Effector memory CD8-positive, alpha-beta T cell (primary cell): ENCODE results near the gene GLRA1.

Experiments used
- ATAC-seq: fragments of 150-1000 bp; cut with Tn5 transposase; replicated peaks from 2 replicates; pipeline ENCODE4 v1.10.0; 2021; ENCODE audit warnings: mild to moderate bottlenecking, moderate library complexity
- DNase-seq, 3 experiments: peaks; one replicate each; pipeline ENCODE4 v3.0.0; 2021
- H3K27ac Mint-ChIP-seq, 2 donors: one replicate each; pipeline ENCODE4 v1.8.0; 2022; ENCODE audit warnings: mild to moderate bottlenecking in 2 of 2, mixed read lengths in 2 of 2, moderate library complexity in 2 of 2
- H3K27me3 Mint-ChIP-seq, 2 donors: one replicate each; pipeline ENCODE4 v1.8.0; 2022; ENCODE audit warnings: mixed read lengths in 2 of 2
- H3K36me3 Mint-ChIP-seq: one replicate; pipeline ENCODE4 v1.8.0; 2022; ENCODE audit warnings: mild to moderate bottlenecking, moderate library complexity, mixed read lengths; ENCODE audit not compliant: insufficient read depth
- H3K4me1 Mint-ChIP-seq, 2 donors: one replicate each; pipeline ENCODE4 v1.8.0; 2022; ENCODE audit warnings: low read depth in 2 of 2, mixed read lengths in 2 of 2
- H3K4me3 Mint-ChIP-seq, 2 donors: one replicate each; pipeline ENCODE4 v1.8.0; 2022; ENCODE audit warnings: mild to moderate bottlenecking in 2 of 2, mixed read lengths in 2 of 2, moderate library complexity in 2 of 2
- H3K9me3 Mint-ChIP-seq, 2 donors: one replicate each; pipeline ENCODE4 v1.8.0; 2022; ENCODE audit warnings: mixed read lengths in 2 of 2

The GLRA1 gene

DNA sequence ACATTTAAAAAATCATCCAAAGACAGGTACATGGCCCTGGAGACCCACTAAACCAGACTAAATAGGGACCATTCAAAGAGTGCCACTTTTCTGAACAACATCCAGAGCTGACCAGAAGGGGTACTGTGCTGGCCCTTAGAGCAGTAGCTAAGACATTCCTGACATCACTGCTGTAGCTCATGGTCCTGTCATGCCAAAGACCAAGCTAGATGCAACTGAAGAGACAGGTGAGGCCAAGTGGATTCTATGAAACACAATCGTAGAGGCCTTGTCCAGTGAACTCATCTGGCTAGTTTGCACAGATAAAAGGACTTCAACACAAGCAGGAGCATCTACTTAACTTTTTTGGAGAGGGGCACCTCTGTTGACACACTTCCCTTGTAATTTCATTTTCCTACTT, 109.6 kb downstream of the GLRA1 start:
- H3K27me3 Mint-ChIP-seq: no peaks in the 10 kb centered on the region
- H3K36me3 Mint-ChIP-seq: peaks cover 31% of the 10 kb centered on the region

GRCh38 chr5:151812757-151813309, 111.8 kb downstream of the GLRA1 start:
- Mint-ChIP-seq H3K4me3 (no peak overlapping the region), H3K27me3 (no peaks in the 10 kb centered on the region), H3K9me3 (no peaks in the 10 kb centered on the region), H3K27ac (no peak overlapping the region), H3K36me3 (peaks cover 36% of the 10 kb centered on the region), H3K4me1 (peaks cover 2 to 7% of the 10 kb centered on the region in 2 donors)
- DNase-seq: no peak
- no peak for ATAC-seq

More for the DNA sequence above, 109.6 kb downstream of the GLRA1 start:
- no peaks in the 10 kb centered on the region for H3K9me3 Mint-ChIP-seq
- peak overlapping the region in 1 of 2 donors; percentile 52 for H3K27ac Mint-ChIP-seq
- no peak for ATAC-seq
- no peak overlapping the region for H3K4me3 Mint-ChIP-seq
- no peak for DNase-seq
- H3K4me1 Mint-ChIP-seq: peaks cover 2 to 3% of the 10 kb centered on the region in 2 donors

- H3K4me1 Mint-ChIP-seq: peaks cover 2 to 8% of the 10 kb centered on the region in 2 donors
- peaks cover 39% of the 10 kb centered on the region for H3K36me3 Mint-ChIP-seq
- no peaks in the 10 kb centered on the region for H3K27me3 Mint-ChIP-seq
- no peak overlapping the region for H3K27ac Mint-ChIP-seq
- no peak for ATAC-seq
- no peak for DNase-seq
- no peaks in the 10 kb centered on the region for H3K9me3 Mint-ChIP-seq
- H3K4me3 Mint-ChIP-seq: no peak overlapping the region
Measured at GRCh38 chr5:151811593-151812321, 112.9 kb downstream of the GLRA1 start.

DNA sequence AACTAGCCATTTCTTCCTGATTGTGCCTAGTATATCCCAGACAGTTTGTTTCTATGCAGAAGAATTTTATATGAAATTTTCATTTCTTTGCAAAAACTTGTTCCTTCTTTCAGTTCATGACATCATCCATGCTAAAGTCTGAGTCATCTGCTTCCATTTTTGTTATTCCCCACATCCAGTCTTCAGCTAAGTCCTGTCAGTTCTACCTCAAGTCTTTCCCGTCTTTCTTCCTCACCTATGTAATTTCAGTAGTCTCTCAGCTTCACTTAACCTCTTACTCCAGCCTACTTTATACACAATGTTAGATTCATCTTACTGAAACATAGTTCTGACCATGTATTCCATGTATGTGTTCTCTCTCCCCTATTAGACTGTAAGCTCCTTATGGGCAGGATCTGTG, 113.8 kb downstream of the GLRA1 start:
- Mint-ChIP-seq H3K27me3 (no peaks in the 10 kb centered on the region), H3K4me1 (peaks cover 2 to 8% of the 10 kb centered on the region in 2 donors), H3K4me3 (no peak overlapping the region), H3K9me3 (no peaks in the 10 kb centered on the region), H3K27ac (no peak overlapping the region), H3K36me3 (peaks cover 48% of the 10 kb centered on the region)
- ATAC-seq (no peak), DNase-seq (no peak)

DNA sequence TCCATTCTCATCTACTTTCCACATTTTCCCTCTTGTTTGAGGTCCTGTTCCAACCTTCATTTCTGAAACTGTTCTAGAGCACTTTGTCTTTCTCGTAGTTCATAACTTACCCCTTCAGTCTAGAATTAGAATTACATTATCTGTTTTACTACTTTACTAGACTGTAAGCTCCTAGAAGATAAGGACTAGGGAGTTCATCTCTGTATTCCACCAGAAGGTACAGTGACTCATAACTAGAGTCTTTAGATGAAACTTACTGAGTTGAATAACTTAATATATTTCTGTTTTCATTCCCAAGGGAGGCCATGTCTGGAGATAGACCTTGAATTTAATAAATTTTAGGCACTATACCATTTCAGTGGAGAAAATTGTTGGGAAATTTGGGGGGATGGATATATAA, 114.2 kb downstream of the GLRA1 start:
- peaks cover 2 to 12% of the 10 kb centered on the region in 2 donors for H3K4me1 Mint-ChIP-seq
- H3K27ac Mint-ChIP-seq: no peak overlapping the region
- H3K27me3 Mint-ChIP-seq: no peaks in the 10 kb centered on the region
- no peak for ATAC-seq
- H3K9me3 Mint-ChIP-seq: no peaks in the 10 kb centered on the region
- no peak overlapping the region for H3K4me3 Mint-ChIP-seq
- H3K36me3 Mint-ChIP-seq: peaks cover 52% of the 10 kb centered on the region
- no peak for DNase-seq

DNA sequence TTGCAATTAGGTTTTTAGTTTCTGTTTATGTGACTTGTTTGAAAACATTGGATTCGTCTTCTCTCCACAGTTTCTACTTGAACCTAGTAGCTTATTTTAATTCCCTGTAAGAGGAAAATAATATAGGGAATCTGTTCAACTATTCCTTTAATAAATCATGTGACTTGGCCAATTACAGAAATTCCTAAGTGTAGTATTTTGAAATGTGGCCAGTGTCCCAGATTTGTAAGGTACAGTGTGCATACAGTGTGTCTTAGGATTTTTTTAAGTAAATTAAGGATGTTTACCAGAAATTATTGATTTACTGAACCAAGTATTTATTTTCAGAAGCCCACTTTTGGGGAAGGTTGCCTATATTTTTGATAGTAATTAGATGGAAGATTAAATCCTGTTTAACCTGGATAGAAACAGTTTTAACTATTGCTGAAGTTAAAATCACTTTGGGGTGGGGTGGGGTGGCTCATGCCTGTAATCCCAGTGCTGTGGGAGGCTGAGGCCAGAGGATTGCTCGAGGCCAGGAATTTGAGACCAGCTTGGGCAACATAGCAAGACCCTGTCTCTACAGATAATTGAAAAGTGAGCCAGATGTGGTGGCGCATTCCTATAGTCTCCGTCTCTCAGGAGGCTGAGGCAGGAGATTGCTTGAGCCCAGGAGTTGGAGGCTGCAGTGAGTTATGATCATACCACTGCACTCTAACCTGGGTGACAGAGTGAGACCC, 116.0 kb downstream of the GLRA1 start:
- Mint-ChIP-seq H3K36me3 (peaks cover 61% of the 10 kb centered on the region), H3K4me1 (peaks cover 2 to 17% of the 10 kb centered on the region in 2 donors), H3K27me3 (no peaks in the 10 kb centered on the region), H3K9me3 (no peaks in the 10 kb centered on the region), H3K4me3 (no peak overlapping the region), H3K27ac (peak overlapping the region in 1 of 2 donors; percentile 80)
- no peak for ATAC-seq
- DNase-seq: no peak

DNA sequence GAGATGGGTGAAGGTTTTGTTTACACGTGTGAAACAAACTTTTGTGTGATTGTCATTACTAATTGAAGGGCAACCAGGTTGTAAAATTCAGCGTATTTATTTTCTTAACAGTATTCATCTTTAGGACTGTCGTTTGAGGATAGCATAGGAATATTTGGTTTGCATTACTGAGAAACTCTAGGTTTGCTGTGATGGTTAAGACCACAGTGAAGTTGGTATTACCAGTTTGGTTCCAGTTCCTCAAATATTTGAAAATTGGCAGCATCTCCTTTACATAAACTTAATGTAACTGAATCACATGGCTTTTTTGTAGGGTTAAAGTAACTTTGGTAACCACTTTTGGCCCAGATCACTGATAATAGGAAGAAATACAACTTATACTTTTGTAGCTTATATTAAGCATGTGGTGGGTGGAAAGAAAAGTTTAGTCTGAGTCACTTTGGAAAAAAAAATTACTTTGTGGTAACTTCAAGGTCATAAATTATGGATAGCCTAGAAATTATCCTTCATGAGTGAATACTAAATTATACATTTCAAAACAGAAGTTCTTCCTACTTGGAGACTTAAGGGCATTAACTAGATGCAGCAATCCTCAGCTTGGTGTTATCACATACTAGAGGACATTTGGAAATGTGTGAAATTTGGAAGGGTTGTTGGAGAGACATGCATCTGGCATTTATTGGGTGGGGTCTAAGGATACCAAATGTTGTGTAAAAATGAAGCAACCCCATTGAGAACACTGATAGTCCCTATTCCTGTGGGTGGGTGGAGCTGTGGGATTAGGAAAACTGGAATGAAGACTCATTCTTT, 119.0 kb downstream of the GLRA1 start:
- peaks cover 74% of the 10 kb centered on the region for H3K36me3 Mint-ChIP-seq
- H3K4me3 Mint-ChIP-seq: no peak overlapping the region
- H3K27ac Mint-ChIP-seq: peak overlapping the region in 1 of 2 donors; percentile 41
- H3K27me3 Mint-ChIP-seq: no peaks in the 10 kb centered on the region
- DNase-seq: no peak
- H3K4me1 Mint-ChIP-seq: peaks cover 0 to 17% of the 10 kb centered on the region in 2 donors
- H3K9me3 Mint-ChIP-seq: no peaks in the 10 kb centered on the region
- no peak for ATAC-seq

GRCh38 chr5:151800532-151800931, 124.1 kb downstream of the GLRA1 start:
- Mint-ChIP-seq H3K9me3 (no peaks in the 10 kb centered on the region), H3K36me3 (peaks cover 95% of the 10 kb centered on the region), H3K4me1 (peaks cover 10 to 23% of the 10 kb centered on the region in 2 donors), H3K4me3 (no peak overlapping the region), H3K27me3 (no peaks in the 10 kb centered on the region), H3K27ac (peak overlapping the region in 1 of 2 donors; percentile 52)
- no peak for ATAC-seq
- DNase-seq: no peak

GRCh38 chr5:151799407-151799806, 125.2 kb downstream of the GLRA1 start:
- H3K4me3 Mint-ChIP-seq: no peak overlapping the region
- H3K4me1 Mint-ChIP-seq: peaks cover 12 to 20% of the 10 kb centered on the region in 2 donors
- H3K36me3 Mint-ChIP-seq: peaks cover 95% of the 10 kb centered on the region
- H3K9me3 Mint-ChIP-seq: no peaks in the 10 kb centered on the region
- H3K27me3 Mint-ChIP-seq: no peaks in the 10 kb centered on the region
- DNase-seq: no peak
- no peak for ATAC-seq
- peak overlapping the region; percentile 52 to 62 for H3K27ac Mint-ChIP-seq

GRCh38 chr5:151798674-151799073, 126.0 kb downstream of the GLRA1 start:
- Mint-ChIP-seq H3K9me3 (no peaks in the 10 kb centered on the region), H3K36me3 (peaks cover 95% of the 10 kb centered on the region)

DNA sequence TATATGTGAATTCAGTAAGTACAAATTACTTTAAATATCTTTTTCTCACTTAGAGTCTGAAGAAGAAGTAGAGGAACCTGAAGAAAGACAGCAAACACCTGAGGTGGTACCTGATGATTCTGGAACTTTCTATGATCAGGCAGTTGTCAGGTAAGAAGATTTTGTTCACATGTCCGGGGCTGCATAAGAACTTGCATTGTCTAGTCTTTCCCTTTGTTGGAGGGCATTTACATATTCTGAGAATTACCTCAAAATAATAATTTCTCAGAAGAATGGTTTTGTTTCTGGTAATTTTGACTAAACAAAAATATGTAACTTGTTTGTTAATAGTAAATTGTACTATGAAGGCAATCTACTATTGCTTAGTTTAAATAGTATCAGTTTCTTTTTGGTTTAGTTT, 129.2 kb downstream of the GLRA1 start:
- Mint-ChIP-seq H3K9me3 (no peaks in the 10 kb centered on the region), H3K27me3 (no peaks in the 10 kb centered on the region), H3K4me3 (no peak overlapping the region), H3K27ac (peak overlapping the region in 1 of 2 donors; percentile 28), H3K4me1 (peaks cover 16 to 35% of the 10 kb centered on the region in 2 donors), H3K36me3 (peaks cover 90% of the 10 kb centered on the region)
- no peak for DNase-seq
- ATAC-seq: no peak

More at GRCh38 chr5:151798674-151799073, 126.0 kb downstream of the GLRA1 start:
- H3K27ac Mint-ChIP-seq: peak overlapping the region in 1 of 2 donors; percentile 80
- ATAC-seq (no peak), DNase-seq (no peak)
- H3K4me1 Mint-ChIP-seq: peaks cover 14 to 23% of the 10 kb centered on the region in 2 donors
- H3K4me3 Mint-ChIP-seq: no peak overlapping the region
- H3K27me3 Mint-ChIP-seq: no peaks in the 10 kb centered on the region

GRCh38 chr5:151793358-151793757, 131.3 kb downstream of the GLRA1 start:
- Mint-ChIP-seq H3K36me3 (peaks cover 84% of the 10 kb centered on the region), H3K4me1 (peaks cover 14 to 33% of the 10 kb centered on the region in 2 donors), H3K4me3 (no peak overlapping the region), H3K9me3 (no peaks in the 10 kb centered on the region), H3K27me3 (no peaks in the 10 kb centered on the region), H3K27ac (peak overlapping the region in 1 of 2 donors; percentile 67)
- ATAC-seq: no peak
- DNase-seq: no peak

GRCh38 chr5:151787817-151788216, 136.8 kb downstream of the GLRA1 start:
- Mint-ChIP-seq H3K4me3 (no peak overlapping the region), H3K36me3 (peaks cover 70% of the 10 kb centered on the region), H3K27ac (peak overlapping the region in 1 of 2 donors; percentile 44), H3K4me1 (peaks cover 14 to 53% of the 10 kb centered on the region in 2 donors), H3K27me3 (no peaks in the 10 kb centered on the region), H3K9me3 (no peaks in the 10 kb centered on the region)
- DNase-seq: no peak
- ATAC-seq: no peak
